Frontal cortex (tissue), 4 donors: ENCODE results near the gene NUP214. TPM values are rescaled to one million over a fixed set of nuclear protein-coding genes. Genes with fewer than 3 reads are reported as not detected.

Experiments
- DNase-seq, 2 donors: peaks; one replicate each; pipeline ENCODE4 v3.0.0; 2012; ENCODE audit warnings: low spot score in 2 of 2
- FAIRE-seq: peaks from 2 replicates; lab custom pipeline; 2012; peaks lifted over from hg19 to GRCh38; lab: Jason Lieb, UNC
- small RNA-seq: library from RNA; depleted of rRNA; stranded (forward); fragments of <200 nt; gene quantifications from one replicate; pipeline ENCODE3, GENCODE V24; 2014
- total RNA-seq: library from RNA; depleted of rRNA; stranded (reverse); fragments of >200 nt; gene quantifications from one replicate; pipeline ENCODE4 v1.2.3, GENCODE V29; 2014
- donor health status: control.
- donor health status: control.
- donor health status: control.

The NUP214 gene
- total RNA-seq, 1 donor from 2014 or later: 9.0 TPM

GRCh38 chr9:131282688-131283422 lies 157.5 kb downstream of the NUP214 start:
- no peak for DNase-seq

More at GRCh38 chr9:131282688-131283422, 157.5 kb downstream of the NUP214 start:
- no peak for FAIRE-seq

Small RNAs within 50 kb of the gene (small RNA-seq; reads per million reads assigned to genes)
- gene RNU6-881P: not detected

Other genes starting within 250 kb of the NUP214 start
- under 0.01 TPM for gene QRFP, start 228.8 kb upstream of the NUP214 start, total RNA-seq
- 0.82 TPM for gene FIBCD1, start 186.3 kb upstream of the NUP214 start, total RNA-seq
- gene LAMC3, start 116.4 kb upstream of the NUP214 start, total RNA-seq: 2.4 TPM
- 16.3 TPM for gene AIF1L, start 29.1 kb upstream of the NUP214 start, total RNA-seq
- gene FAM78A, start 150.9 kb downstream of the NUP214 start, total RNA-seq: 0.82 TPM
- 6.1 TPM for gene PLPP7, start 164.1 kb downstream of the NUP214 start, total RNA-seq